GM21786 (cell line): ENCODE measurements around the gene SLC25A43.
A peak's percentile ranks its signal among the peaks of the same experiment; 100 is the strongest.
"Not testable (repeated sequence)": the region's sequence is repeated elsewhere in the genome, so short reads cannot be mapped to it uniquely, and the experiment has no call there.

ENCODE experiments used
- ATAC-seq: cut with Tn5 transposase; IDR thresholded peaks from one replicate; pipeline ENCODE4 v1.9.1; 2021; ENCODE audit not compliant: unreplicated experiment

SLC25A43 gene

DNA sequence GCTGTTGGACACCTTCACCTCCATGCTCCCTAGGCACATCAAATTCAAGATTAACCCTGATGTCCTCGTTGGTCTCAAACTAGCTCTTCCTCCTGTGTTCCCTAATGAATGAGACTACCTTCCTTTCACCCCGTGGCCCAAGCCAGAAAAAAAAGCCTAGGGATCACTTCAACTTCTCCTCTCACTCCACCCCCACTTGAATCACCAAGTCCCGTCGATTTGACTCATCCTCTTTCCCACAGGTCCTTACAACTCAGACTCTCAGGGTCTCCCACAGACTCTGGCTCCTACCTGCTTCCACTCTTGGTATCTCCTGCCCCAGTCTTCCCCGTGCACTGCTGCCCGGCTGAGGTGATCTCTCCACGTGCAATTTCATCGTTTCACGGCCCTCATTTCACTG is 8.5 kb downstream of the SLC25A43 start:
- ATAC-seq = no peak

DNA sequence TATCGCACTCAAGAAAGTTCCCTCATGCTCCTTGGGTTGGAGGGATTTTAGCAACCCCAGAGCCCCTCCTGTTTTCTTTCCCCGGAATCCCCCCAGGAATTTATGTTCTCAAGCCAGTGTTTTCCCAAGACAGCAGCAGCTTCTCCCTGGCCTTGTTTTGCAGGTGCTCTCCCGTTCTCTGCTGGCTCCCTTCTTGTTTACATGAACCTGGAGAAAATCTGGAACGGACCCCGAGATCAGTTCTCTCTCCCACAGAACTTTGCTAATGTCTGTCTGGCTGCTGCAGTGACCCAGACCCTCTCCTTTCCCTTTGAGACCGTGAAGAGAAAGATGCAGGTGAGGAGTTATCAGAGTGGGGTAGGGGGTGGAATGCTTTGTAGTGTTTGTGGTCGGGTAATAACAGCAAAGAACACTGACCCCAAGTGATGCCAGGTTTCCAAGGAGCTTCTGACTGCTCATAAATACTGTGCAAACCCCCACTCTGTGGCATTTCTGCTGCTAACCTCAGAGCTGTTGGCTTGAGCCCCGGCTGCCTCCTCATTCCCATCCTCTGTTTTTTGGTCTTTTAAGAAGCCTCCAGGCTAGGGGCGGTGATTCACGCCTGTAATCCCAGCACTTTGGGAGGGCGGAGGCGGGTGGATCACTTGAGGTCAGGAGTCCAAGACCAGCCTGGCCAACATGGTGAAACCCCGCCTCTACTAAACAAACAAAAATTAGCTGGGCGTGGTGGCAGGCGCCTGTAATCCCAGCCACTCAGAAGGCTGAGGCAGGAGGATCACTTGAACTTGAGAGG is 11.1 kb downstream of the SLC25A43 start:
- no peak for ATAC-seq

DNA sequence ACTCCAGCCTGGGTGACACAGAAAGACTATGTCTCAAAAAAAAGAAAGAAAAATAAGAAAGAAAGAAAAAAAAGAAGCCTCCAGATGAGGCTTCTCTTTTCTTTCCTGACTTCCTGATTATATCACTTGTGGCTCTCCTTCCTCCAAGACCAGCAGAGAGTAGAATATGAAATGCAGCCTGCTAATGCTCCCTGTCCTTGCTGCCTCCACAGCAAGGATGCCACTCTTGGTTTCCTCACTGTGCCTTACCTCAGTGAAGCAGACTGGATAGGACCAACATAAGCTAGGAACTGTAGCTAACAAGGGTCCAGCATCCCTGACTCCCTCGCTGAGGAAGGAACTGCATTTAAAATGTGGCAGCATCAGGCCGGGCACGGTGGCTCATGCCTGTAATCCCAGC is 11.7 kb downstream of the SLC25A43 start:
- no peak for ATAC-seq

DNA sequence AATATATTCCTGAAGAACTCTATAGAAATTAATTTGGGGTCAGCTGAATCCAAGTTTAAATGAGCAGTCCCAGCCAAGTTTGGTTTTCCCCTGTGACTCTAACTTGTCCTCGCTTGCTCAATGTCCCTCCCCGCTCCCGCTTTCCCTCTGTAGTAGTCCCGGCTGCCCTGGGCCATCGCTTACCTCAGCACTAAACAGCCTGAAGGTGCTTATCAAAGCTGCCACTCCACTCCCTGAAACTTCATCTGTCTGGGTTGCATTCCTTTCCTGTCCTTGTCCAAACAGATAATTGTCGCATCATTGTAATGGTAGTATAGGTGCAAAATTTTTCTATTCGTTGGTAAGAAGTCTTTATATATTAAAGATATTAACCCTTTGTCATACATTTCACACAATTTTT is 12.8 kb downstream of the SLC25A43 start:
- ATAC-seq = no peak

DNA sequence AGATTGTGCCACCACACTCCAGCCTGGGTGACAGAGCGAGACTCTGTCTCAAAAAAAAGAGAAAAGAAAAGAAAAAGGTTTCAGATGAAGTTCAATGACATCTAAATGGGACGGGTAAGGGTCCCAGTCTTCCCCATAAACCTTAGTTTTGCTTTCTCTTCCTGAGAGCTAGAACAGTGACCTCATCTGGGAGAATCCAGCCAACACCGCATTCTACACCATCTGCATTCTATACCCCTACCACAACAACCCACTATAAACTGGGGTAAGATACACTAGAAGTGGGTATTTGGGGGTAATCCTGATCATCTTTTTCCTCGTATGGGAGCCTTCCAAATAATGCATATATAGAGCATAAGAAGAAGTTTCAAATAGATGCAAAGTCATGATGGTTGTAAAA is 18.2 kb downstream of the SLC25A43 start:
- ATAC-seq = no peak

DNA sequence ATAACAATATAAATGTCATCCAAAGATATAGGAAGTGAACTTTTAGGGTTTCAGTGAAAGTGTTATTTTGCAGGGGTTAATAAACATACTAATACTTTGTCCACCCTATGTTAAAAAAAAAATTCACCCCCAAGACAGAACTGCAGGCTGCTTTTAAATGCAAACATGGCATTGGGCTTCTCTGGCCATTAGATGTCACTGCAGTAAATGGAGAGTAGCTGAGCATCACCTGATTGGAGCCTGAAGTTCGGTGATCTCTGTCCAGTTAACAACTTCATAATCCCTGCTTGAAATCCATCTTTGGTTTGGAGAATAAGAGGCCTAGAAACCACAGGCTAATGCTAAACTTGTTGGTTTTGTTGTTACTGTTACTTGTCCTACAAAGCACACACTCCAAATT is 18.7 kb downstream of the SLC25A43 start:
- ATAC-seq = no peak

DNA sequence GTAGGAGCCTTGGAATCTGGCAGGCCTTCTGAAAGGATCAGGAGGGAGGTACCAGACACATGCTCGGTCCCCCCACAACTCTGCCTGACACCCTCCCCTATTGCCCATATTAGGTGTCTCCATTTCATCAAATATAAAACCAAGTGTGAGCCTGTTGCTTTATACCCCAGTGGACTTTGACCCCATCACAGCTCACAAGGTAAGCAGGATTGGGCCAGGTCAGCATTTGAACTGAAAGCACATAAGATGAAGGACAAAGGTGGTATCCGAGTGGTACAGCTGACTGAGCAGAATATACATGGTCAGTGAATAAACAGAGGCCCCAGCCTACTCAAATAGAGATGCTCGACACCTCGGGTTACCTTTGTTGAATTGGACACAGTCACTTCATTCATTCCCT is 20.0 kb downstream of the SLC25A43 start:
- ATAC-seq = no peak

DNA sequence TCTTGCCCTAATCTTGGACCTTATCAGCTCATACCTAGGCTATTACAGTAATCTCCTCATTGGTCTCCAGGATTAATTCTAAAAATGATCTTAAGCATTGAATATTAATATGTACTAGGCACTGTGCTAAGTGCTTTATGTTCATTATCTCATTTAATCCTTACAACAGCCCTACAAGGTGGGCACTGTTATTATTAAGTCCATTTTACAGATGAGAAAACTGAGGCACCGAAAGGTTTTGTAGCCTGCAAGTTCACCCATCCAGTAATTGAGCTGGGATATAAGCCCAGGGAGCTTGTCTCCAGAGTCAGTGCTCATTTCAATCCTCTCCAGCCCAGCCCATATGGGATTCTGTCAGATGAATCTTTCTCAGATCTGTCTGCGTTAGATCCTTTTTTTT is 20.8 kb downstream of the SLC25A43 start:
- ATAC-seq = no peak

DNA sequence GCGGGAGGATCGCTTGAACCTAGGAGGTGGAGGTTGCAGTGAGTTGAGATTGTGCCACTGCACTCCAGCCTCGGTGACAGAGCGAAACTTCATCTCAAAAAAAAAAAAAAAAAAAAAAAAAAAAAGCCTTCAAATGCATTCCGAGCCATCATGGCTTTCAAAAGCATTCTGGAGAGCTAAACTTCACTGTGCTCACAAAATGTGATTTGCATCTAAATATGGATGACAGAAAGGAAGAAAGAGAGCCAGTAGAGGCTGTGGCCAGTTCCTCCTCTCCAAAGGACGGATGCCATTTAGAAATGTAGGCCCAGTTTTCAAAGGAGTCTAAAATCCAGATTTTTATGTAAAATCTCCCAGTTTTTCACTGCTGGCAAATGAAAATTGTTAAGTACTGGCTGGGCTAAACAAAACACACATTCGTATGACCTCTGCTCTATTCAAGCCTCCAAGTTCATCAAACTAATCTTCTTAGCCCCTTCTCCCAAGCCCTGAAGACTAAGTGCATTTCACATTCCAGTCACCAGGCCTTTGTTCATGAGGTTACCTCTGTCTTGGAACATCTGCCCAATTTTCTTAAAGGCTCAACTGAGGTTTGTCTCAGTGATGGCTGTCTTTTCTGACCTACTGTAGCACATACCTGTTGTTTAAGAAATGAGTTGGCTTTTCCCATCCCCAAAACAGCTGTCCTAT is 22.0 kb downstream of the SLC25A43 start:
- ATAC-seq = no peak

DNA sequence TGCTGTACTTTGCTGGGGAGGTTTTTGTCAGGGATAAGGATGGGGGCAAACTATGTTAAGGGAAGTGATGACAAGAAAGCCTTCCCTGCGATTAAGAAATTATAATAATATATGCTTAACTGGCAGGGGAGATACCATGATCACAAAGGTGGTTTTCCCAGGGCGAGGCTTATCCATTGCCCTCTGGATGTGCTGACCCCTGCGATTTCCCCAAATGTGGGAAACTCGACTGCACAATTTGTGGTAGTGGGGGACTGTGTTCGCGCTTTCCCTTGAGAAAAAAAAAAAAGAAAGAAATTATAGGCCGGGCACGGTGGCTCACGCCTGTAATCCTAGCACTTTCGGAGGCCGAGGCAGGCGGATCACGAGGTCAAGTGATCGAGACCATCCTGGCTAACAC is 24.5 kb downstream of the SLC25A43 start:
- ATAC-seq = no peak

DNA sequence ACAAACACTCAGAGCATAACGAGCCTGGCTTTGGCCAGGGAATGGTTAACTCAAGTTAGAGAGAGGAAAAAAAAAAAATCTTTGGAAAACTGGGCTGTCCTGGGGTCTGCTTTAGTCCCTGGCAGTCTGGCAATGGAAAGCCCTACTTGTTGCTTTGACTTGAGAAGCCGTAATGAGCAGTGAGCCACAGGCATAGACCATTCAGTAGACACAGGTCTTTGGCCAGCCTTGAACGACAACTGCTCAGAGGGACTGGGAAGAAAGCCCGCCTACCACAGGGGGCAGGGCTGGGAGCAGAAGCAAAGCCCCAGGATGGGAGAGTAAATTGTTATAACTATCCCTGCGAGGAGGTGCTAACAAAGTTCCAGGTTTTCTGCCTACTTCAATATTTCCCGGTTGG is 25.9 kb downstream of the SLC25A43 start:
- ATAC-seq = no peak

DNA sequence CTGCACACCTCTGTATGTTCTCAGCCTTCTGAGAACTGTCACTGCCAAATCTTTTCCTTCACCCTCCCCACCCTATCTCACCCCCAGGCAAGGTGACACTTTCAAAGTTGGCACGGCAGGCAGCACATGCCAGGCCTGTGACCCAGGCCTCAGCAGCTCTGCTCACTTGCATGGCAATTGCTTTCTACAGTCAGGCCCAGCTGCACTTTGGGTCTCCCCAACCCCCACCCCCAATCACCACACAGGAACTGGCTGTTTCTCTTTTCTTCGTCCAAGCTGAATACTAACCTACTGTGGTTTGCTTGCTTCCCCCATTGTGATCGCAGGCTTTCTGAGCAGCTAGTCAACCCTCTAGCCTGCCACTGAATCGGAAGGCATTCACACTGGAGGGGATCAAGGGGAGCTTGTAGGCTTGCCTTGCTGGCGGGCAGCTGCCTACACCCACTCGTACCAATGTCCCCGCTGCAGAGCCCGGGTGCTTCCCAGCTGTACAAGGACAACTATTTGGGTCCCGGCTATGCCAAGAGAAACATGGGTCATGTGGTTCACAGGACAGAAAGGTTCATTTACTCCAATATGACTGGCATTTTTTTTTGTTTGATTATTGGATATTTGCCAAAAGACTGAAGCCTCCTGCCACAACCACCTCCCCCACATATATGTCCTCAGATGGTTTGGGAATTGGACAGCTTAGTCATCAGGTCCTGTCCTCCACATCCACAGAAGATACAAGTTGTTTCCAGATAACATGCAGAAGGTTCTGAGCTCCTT is 28.1 kb downstream of the SLC25A43 start:
- ATAC-seq = peak; percentile 89

DNA sequence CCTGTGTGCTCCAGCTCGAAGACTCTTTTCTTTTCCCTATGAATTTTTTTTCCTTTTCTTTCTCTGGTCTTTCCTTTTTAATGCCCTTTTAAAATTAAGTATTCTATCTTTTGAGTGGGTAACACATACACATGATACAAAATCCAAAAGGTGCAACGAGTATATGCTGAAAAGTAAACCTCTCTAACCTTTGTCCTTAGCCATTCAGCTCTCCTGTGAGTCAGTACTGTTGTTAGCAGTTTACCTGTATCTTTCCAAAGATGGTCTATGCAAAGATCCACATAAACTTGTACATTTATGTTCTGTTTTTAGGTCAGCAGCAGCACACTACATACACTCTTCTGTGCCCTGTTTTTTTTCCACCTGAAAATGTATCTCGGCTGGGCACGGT is 28.7 kb downstream of the SLC25A43 start:
- no peak for ATAC-seq

DNA sequence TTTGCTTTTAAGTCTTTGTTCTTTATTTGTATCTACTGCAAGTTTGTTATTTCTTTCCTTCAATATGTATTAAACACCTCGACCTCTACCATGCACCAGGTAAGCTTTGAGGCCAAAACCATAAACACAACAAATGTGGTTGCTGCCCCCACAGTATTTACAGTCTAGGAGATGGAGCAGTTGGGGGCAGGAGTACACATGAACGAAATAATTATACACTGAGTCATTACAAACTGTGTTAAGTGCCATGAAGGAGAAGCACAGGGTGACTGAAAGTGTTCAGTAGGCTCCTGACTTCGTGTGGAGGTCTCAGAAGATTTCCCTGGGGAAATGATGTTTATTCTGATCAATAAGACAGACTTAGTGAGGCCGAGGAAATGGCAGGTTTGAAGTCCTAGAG is 30.3 kb downstream of the SLC25A43 start:
- no peak for ATAC-seq

DNA sequence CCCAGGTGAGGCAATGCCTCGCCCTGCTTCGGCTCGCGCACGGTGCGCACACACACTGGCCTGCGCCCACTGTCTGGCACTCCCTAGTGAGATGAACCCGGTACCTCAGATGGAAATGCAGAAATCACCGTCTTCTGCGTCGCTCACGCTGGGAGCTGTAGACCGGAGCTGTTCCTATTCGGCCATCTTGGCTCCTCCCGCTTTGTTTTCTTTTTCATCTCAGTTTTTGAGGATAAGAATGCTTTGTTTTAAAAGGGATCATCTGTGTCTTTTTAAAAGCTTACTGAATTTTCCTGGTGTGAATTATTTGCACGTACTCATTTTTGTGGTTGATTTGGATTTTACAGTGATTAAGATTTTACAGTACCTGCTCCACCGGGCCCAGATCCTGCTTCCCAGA is 42.2 kb downstream of the SLC25A43 start:
- not testable (repeated sequence) for ATAC-seq

DNA sequence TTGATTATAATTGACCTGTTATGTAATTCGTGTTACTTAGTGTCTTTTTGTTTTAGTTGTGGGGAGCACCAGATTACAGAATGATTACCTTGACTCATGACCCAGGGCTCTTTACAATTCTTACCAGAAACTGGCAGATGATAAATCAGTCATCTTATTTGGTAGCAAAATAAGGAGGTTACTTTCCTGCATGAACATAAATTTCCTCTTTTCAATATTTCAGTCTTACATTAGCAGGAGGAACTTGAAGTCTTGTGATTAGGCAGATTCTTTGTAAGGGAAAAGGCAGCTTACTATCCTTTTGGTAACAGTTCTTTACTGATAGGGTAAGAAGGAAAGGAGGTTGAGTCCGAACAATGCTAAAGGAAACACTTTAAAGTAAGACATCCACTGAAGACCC is 43.1 kb downstream of the SLC25A43 start:
- no peak for ATAC-seq

DNA sequence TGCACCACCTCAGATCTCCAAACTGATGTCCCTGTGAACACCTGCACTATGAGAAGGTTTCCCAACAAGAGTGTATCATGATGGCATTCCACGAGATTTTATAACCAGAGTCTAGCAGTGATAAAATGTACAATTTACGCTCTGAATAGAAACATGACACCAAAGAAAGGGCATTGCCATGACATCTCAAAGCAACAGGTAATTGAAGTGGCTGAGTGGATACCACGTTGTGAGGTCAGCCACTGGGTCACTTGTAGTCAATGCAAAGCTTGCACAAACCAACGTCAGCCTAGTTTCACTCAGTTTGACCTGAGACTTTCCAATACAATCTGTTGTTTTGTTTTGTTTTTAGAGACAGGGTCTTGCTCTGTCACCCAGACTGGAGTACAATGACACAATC is 54.1 kb downstream of the SLC25A43 start:
- ATAC-seq = no peak

DNA sequence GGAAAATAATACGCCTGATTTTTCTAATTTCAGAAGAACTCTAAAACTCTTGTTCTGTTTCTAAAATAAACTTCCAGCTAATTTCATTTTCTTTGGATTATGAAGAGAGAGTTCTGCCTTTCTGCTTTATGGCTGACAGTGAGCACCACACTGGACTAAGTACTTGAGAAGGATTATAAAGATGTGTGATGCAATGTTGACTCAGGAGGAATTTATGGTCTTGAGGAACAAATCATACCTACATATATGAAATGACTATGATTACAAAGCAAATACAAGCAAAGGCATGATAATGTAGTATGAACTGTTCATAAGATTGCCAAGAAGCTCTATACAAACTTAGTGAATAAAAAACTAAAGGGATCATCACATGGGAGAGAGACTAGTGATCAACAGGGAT is 56.1 kb downstream of the SLC25A43 start:
- ATAC-seq = no peak

DNA sequence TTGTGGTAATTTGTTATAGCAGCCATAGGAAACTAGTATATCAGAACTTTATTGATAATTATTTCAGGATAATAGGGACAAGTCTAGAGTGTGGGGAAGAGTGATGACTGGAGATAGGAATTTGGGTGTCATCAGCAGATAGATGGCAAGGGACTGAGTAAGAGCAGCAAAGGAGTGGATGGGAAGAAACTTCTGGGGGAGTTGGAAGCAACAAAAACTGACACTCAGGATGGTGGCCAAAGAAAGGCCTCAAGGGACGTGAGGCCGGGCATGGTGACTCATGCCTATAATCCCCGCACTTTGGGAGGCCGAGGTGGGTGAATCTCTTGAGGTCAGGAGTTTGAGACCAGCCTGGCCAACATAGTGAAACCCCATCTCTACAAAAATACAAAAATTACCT is 60.0 kb downstream of the SLC25A43 start:
- ATAC-seq = no peak

DNA sequence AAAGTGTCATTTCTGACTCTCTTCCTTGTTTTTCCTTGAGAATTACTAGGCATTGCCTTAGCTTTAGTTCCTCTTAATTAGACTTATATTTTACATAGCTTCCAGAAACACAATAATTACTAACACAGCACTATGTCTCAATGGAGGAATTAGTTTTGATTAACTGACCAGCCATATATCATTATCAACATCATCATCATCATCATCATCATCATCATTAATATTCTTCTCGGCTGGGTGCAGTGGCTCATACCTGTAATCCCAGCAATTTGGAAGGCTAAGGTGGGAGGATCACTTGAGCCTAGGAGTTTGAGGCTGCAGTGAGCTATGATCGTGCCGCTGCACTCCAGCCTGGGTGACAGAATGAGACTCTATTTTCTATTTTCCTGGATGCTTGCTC is 66.4 kb downstream of the SLC25A43 start:
- no peak for ATAC-seq

DNA sequence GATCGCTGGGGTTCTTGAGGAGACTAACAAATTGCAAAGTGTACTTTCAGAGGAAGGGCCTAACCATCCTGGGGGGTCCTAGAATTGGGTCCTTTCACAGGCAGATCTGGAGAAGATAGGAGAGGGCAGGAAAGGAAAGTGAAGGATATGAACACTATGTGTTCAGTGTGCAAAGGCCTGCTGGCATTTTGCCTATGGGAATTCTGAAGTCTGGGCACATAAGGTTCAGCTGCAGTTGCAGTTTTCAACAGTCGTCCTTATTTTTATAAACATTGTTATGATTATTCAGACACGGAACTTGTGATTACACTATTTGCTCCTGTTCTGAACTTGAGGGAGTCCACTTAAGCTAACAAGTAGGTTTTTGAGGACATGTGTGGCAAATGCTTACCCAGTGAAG is 67.8 kb downstream of the SLC25A43 start:
- no peak for ATAC-seq

DNA sequence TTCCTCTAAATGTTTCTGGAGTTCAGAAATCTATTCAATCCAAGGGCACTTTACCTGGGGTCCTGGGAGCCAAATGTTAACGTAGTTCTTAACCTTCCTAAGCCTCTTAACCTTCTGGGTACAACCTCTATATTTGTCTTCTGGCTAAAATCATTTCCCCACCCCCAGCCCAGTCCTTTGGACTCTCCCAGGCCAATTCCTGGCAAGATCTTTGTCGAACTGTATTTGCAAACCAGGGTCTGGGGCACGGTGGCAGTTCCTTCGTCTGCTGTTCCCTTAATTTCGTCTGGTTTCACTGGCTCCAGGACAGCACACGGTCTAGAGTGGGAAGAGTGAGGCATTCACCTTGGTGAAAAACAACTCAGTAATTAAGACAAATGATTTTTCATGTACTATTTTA is 68.3 kb downstream of the SLC25A43 start:
- ATAC-seq = no peak
